Ishikawa (cell line): Measurements from ENCODE around the gene FOXF2.

ENCODE experiments used
- CEBPB ChIP-seq: IDR thresholded peaks from 2 replicates; pipeline ENCODE4 v1.6.1; 2012
- CREB1 ChIP-seq: IDR thresholded peaks from 2 replicates; pipeline ENCODE4 v1.6.1; 2012; ENCODE audit warnings: low read depth
- EGR1 ChIP-seq: IDR thresholded peaks from 2 replicates; pipeline ENCODE4 v1.6.1; 2012
- EP300 ChIP-seq: IDR thresholded peaks from 2 replicates; pipeline ENCODE4 v1.6.1; 2012; ENCODE audit warnings: borderline replicate concordance
- FOXM1 ChIP-seq: IDR thresholded peaks from 2 replicates; pipeline ENCODE4 v1.6.1; 2012; ENCODE audit warnings: low read depth, borderline replicate concordance
- NFIC ChIP-seq: IDR thresholded peaks from 2 replicates; pipeline ENCODE4 v1.6.1; 2012
- RAD21 ChIP-seq: IDR thresholded peaks from 2 replicates; pipeline ENCODE4 v1.6.1; 2012; ENCODE audit warnings: low read depth
- TAF1 ChIP-seq: IDR thresholded peaks from 2 replicates; pipeline ENCODE4 v1.6.1; 2012; ENCODE audit warnings: low read depth, mild to moderate bottlenecking
- TCF12 ChIP-seq: IDR thresholded peaks from 2 replicates; pipeline ENCODE4 v1.6.1; 2012; ENCODE audit warnings: low read depth
- TEAD4 ChIP-seq: IDR thresholded peaks from 2 replicates; pipeline ENCODE4 v1.6.1; 2012
- USF1 ChIP-seq: IDR thresholded peaks from 2 replicates; pipeline ENCODE4 v1.6.1; 2012
- YY1 ChIP-seq: IDR thresholded peaks from 2 replicates; pipeline ENCODE4 v1.6.1; 2012; ENCODE audit warnings: low read depth
- ZBTB7A ChIP-seq: IDR thresholded peaks from 2 replicates; pipeline ENCODE4 v1.6.1; 2012; ENCODE audit warnings: low read depth
- TF ChIP-seq, protein P1 (sequence below): IDR thresholded peaks from 2 replicates; pipeline ENCODE4 v1.6.1; 2012
- TF ChIP-seq, protein P2 (sequence below): IDR thresholded peaks from 2 replicates; pipeline ENCODE4 v1.6.1; 2012; ENCODE audit warnings: low read depth, mild to moderate bottlenecking

FOXF2 gene

DNA sequence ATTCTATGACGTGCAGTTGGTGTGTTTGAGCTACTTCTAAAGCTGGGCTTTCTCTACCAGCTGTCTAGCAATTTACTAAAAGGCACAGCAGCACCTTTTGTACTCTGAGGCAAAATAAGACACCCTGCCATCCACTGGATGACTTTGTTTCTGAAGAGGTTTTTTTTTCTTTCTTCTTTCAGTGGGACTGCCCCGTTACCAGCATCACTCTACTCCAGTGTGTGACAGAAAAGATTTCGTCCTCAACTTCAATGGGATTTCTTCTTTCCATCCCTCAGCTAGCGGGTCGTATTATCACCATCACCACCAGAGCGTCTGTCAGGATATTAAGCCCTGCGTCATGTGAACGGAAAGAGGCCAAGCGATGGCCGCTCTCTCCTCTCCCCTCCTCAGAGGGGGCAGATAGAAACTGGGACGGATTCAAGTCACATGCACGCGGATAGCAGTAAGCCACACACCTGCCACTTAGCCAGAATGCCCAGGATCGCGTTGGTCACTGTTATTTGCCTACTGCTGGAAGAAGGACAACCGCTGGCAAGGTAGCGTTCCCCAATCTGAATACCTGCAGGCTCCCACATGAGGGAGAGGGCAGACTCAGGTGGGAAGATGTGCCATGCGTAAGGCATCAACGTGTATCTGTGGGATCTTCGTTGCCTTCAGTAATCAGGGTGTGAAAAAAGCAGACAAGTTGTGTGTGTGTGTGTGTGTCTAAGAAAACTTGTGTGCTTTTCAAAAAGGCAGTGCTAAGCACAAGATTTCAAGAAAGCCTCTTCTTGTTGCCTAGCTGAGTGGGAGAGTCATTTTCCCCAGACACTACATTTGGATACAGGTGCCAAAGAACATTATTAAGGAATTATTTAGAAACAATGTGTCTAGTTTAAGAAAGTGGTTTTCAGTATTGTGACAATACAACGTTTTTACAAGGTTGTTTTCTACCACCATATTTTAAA is 5.4 kb downstream of the FOXF2 start:
- TF ChIP-seq CEBPB (no peak), EGR1 (no peak), YY1 (no peak), TCF12 (no peak), NFIC (no peak), TEAD4 (no peak), ZBTB7A (no peak), RAD21 (no peak)

GRCh38 chr6:1395506-1395905 is 6.1 kb downstream of the FOXF2 start:
- TF ChIP-seq, protein P1, sequence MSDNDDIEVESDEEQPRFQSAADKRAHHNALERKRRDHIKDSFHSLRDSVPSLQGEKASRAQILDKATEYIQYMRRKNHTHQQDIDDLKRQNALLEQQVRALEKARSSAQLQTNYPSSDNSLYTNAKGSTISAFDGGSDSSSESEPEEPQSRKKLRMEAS = no peak
- no peak for TF ChIP-seq FOXM1
- no peak for TF ChIP-seq TCF12
- no peak for TF ChIP-seq CREB1
- TF ChIP-seq RAD21 = no peak

DNA sequence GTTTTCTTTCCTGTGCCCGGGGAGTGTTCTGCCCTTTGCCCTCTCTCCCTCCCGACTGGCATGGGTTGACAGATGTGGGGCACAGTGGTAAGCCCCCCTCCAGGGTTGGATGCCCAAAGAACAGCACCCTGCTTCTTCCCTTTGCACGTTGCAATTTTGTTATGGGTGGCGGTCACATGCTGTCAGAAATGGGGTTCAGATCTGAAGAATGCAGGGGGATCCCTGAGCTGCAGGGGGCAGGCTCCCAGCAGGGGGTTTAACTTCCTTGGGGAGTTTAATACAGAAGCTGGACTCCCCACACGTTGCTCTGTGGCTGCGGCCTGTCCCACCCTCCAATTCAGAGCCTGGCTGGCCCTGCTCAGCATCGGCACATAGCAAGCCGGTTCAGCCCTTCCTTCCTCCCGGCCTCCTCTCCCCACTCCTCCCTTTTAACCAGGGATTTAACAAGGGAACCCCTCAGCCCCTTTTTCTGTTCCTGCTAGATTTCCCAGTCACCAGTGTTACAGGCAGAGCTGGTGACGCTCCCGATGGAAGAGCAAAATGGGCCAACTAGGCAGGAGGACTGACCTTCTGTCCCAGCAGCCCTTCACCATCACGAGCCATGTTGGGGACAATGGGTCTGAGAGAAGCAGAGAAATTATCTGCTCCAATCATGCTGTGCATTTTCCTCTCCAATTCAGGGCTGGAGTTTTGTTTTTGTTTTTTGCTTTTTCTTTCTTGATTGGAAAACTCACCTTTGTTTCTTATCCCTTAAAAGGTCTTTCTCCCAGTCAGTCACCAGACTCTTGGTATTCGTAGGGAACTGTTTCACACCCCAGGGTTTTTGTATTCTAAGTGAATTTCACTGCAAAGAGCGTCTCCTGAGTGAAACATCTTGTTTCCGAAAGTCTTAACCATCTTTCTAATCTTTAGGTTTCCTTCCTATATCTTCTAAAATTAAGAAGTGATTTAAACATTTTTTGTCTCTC is 6.8 kb downstream of the FOXF2 start:
- TF ChIP-seq, protein P1 = no peak
- TF ChIP-seq EP300 (no peak), CEBPB (no peak), ZBTB7A (no peak), YY1 (no peak)

DNA sequence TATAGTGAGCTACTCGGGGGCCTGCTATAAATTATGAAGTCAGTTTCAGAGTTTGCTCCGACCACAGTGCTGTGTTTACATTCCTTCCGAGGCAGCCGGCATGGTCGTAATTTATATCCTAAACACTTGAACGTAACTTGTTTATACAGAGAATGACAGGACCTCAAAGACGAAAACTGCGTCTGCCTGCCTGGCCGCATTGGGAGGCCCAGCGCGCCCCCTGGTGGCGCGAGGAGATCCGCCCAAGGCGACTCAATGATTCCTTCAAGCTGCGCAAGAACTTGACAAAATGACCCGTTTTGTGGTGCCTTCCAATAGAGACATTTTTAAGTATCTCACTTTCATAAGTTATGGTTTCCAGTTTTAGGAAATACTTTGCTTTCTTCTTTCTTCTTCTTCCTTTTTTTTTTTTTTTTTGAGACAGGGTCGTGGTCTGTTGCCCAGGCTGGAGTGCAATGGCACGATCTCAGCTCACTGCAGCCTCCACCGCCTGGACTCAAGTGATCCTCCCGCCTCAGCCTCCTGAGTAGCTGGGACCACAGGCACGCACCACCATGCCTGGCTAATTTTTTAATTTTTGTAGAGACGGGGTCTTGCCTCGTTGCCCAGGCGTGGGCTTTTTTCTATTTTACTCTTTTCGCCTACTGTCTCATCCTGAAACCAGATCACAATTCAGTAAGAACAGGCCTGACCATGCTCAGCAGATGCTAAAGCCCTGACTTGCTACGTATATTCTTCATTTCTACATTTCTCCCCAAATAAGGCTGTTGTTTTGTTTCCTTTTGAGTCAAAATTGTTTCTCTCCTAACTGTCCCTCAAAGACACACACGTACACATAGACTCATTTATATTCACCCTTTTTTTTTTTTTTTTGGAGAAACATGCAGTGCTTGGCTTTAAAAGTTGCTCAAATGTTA is 7.8 kb downstream of the FOXF2 start:
- peak; percentile 79 for TF ChIP-seq RAD21
- TF ChIP-seq TAF1 = no peak

- no peak for TF ChIP-seq NFIC
Measured at GRCh38 chr6:1399085-1399780, 9.9 kb downstream of the FOXF2 start.

DNA sequence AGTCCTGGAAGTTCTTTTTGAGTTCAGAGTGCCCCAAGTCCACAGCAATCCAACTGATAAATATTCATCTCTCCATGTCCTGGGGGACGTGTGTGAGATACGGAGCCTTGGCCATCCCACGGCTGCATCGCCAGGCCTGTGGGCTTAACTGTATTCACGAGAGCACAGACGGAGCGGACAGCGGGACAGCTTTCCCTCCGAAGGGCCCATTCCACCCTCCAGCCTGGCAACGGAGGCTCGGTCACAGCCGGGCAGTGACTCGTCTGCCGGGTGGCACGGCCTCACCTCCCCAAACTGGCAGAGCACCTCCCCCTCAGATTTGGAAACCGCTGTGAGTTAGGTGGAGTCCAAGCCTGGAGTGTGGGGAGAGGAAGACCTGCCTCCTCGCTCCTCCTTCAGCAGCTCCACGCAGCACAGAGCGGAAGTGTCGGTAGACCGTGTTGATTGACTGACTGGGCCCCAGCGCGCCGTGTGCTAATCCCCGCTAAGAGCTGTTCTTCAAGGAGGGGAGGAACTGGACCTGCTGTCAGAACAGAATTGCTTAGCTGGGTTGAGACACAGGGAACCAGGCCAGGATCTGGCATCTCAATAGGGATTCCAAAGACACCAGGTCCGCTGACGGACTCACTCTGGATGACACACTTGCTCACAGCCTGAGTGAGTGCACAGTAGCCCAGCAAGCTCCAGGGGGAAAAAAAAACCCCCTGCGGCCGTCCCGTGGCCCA is 10.9 kb downstream of the FOXF2 start:
- TF ChIP-seq TEAD4 (no peak), TCF12 (no peak), FOXM1 (no peak), NFIC (no peak), TAF1 (no peak), CEBPB (no peak), CREB1 (no peak), USF1 (no peak), YY1 (no peak), EGR1 (no peak), ZBTB7A (no peak), EP300 (no peak), RAD21 (no peak)
- TF ChIP-seq, protein P1 = no peak
- TF ChIP-seq, protein P2, sequence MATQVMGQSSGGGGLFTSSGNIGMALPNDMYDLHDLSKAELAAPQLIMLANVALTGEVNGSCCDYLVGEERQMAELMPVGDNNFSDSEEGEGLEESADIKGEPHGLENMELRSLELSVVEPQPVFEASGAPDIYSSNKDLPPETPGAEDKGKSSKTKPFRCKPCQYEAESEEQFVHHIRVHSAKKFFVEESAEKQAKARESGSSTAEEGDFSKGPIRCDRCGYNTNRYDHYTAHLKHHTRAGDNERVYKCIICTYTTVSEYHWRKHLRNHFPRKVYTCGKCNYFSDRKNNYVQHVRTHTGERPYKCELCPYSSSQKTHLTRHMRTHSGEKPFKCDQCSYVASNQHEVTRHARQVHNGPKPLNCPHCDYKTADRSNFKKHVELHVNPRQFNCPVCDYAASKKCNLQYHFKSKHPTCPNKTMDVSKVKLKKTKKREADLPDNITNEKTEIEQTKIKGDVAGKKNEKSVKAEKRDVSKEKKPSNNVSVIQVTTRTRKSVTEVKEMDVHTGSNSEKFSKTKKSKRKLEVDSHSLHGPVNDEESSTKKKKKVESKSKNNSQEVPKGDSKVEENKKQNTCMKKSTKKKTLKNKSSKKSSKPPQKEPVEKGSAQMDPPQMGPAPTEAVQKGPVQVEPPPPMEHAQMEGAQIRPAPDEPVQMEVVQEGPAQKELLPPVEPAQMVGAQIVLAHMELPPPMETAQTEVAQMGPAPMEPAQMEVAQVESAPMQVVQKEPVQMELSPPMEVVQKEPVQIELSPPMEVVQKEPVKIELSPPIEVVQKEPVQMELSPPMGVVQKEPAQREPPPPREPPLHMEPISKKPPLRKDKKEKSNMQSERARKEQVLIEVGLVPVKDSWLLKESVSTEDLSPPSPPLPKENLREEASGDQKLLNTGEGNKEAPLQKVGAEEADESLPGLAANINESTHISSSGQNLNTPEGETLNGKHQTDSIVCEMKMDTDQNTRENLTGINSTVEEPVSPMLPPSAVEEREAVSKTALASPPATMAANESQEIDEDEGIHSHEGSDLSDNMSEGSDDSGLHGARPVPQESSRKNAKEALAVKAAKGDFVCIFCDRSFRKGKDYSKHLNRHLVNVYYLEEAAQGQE = no peak
